HG03135 (cell line): Measurements from ENCODE around the gene LURAP1L.
"Not testable (repeated sequence)": the region's sequence is repeated elsewhere in the genome, so short reads cannot be mapped to it uniquely, and the experiment has no call there.

Experiments used
- ATAC-seq: cut with Tn5 transposase; IDR thresholded peaks from one replicate; pipeline ENCODE4 v1.9.1; 2021; ENCODE audit warnings: mild to moderate bottlenecking, moderate library complexity; ENCODE audit not compliant: unreplicated experiment

Gene LURAP1L

DNA sequence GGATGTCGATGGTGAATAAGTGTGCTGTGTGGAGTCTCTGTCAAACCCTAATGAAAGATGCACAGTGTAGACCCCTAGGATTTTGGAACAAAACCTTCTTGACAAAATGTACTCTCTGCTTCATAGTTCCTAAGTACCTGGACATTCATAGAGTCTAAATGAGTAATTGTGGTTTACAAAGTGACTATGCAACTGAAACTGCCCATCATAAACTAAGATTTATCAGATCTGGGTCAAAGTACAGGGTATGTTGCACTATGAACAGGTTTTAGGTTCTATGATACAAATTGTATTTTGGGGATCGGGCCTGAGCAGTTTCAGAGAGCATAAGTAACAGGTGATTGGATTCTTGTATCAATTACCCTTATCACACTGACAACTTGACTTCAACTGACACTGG lies 79.4 kb downstream of the LURAP1L start:
- no peak for ATAC-seq

GRCh38 chr9:12855066-12855465 lies 80.2 kb downstream of the LURAP1L start:
- ATAC-seq, result no peak

DNA sequence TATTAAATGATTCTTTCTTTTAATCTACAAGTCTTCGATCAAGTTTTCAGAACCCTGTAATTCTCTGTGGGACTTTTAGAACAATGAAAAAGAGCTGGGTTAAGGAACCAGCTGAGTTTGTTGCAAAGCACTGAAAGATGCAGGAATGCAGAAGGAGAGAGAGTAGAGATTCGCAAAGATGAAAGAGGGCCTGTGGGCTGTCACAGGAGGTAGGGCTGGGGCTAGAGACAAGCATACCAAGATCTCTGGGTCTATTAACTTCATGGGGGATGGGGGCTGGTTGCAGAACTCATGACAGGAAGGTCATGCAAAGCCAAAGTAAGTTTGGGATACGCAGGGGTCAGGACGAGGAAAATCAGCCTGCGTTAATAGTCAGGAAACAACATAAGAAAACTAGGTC lies 81.8 kb downstream of the LURAP1L start:
- ATAC-seq, result no peak

- ATAC-seq, result no peak
Measured at GRCh38 chr9:12859704-12860251, 85.0 kb downstream of the LURAP1L start.

- ATAC-seq, result no peak
Measured at GRCh38 chr9:12860998-12861397, 86.2 kb downstream of the LURAP1L start.

DNA sequence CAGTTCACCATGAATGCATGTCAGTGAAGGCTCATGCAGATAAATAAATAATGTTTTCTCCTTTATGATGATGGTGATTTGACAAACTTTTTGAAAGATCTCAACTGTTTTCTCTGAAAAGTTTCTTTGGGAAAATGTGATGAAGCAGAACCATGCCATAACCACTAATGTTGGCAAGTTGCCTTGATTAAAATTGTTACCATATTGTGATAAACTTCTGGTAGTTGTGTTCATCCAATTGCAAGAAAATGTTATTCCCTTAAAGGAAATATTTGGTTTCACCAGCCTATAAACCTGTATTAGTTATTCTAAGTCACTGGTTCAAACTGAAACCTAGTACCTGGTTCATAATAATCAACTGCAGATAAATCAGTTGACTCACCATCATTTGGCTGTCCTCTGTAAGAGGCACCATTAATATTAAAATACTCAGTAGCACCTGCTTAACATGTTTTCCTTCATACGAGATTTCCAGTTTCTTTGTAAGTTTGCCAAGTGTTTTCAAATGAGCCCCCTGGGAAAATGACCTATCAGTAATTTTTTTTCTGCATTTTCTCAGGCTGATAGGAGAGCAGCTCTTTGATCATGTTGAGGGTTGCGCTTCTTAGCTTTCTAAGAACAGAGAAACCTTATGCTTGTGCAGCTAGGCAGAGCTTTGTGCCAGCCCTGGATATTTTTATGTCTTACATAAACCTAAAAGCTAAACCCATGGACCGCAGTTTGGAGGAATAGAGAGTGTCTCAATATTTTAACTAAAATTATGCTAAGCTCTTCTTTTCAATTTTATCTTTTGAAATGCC lies 88.0 kb downstream of the LURAP1L start:
- ATAC-seq, result no peak

- ATAC-seq, result no peak
Measured at GRCh38 chr9:12863618-12864017, 88.8 kb downstream of the LURAP1L start.

GRCh38 chr9:12865380-12865779 lies 90.6 kb downstream of the LURAP1L start:
- not testable (repeated sequence) for ATAC-seq
